Liver (tissue), 3 donors: Measurements from ENCODE around the gene UBD.

Experiments used
- ATF3 ChIP-seq: IDR thresholded peaks from 2 replicates; pipeline ENCODE4 v1.6.1; 2016; ENCODE audit warnings: antibody characterized with exemption
- CTCF ChIP-seq: fragments of 150-350 bp; IDR thresholded peaks from 2 replicates; pipeline ENCODE4 v1.5.1; 2017; ENCODE audit warnings: improper control_type of control experiment, low read depth, low read length; ENCODE audit not compliant: missing input control
- MAX ChIP-seq: IDR thresholded peaks from 2 replicates; pipeline ENCODE4 v1.6.1; 2016; ENCODE audit warnings: antibody characterized with exemption
- ZBTB33 ChIP-seq: IDR thresholded peaks from 2 replicates; pipeline ENCODE4 v1.6.1; 2016; ENCODE audit warnings: antibody characterized with exemption
- donor health status: healthy.
- donor health status: healthy.

GRCh38 chr6:29589423-29590048 is 30.0 kb upstream of the UBD start:
- TF ChIP-seq CTCF, result peak; percentile 97
- TF ChIP-seq ATF3, result no peak
- TF ChIP-seq MAX, result no peak
- no peak for TF ChIP-seq ZBTB33
